OCI-LY7 (cell line): ENCODE measurements around the gene CHD9. TPM values are rescaled to one million over a fixed set of nuclear protein-coding genes. Genes with fewer than 3 reads are reported as not detected.

Experiments
- BruUV-seq: library from RNA; stranded (reverse); fragments of 400-500 nt; replicated peaks from 2 replicates; lab custom pipeline; 2021; lab: Mats Ljungman, UMichigan
- CTCF ChIA-PET: fragments of 300-600 bp; sonication (Branson Sonifier 250); formaldehyde crosslinking; loops from one replicate; lab custom pipeline; 2022; ENCODE audit warnings: antibody characterized with exemption; ENCODE audit not compliant: unreplicated experiment; lab: Charles Lee
- POLR2A ChIA-PET: fragments of 300-600 bp; sonication (Branson Sonifier 250); formaldehyde crosslinking; loops from one replicate; lab custom pipeline; 2022; ENCODE audit warnings: antibody characterized with exemption; lab: Charles Lee
- DNase-seq: peaks from one replicate; pipeline ENCODE4 v3.0.0-alpha.2; 2015; ENCODE audit warnings: low spot score
- H2AFZ ChIP-seq: fragments of 200-600 bp; sonication (generic), shearing (Covaris generic); 2 replicates; pipeline ENCODE4 v1.6.1; 2014; ENCODE audit warnings: mild to moderate bottlenecking, antibody characterized with exemption, low read length, moderate library complexity
- H3K27ac ChIP-seq: fragments of 200-600 bp; sonication (generic); 2 replicates; pipeline ENCODE4 v1.5.1; 2014; ENCODE audit warnings: mixed run types, low read depth, mild to moderate bottlenecking, moderate library complexity, low read length, inconsistent platforms; ENCODE audit not compliant: poor library complexity, severe bottlenecking
- H3K36me3 ChIP-seq: fragments of 200-600 bp; sonication (generic); 2 replicates; pipeline ENCODE4 v1.6.1; 2014; ENCODE audit warnings: mild to moderate bottlenecking, antibody characterized with exemption, low read length, moderate library complexity, mixed read lengths; ENCODE audit not compliant: insufficient read depth
- H3K4me1 ChIP-seq: fragments of 200-600 bp; sonication (generic); 2 replicates; pipeline ENCODE4 v1.5.1; 2014; ENCODE audit warnings: mild to moderate bottlenecking, low read length; ENCODE audit not compliant: insufficient read depth, poor library complexity, severe bottlenecking
- H3K4me2 ChIP-seq: fragments of 200-600 bp; sonication (generic); 2 replicates; pipeline ENCODE4 v1.6.1; 2014; ENCODE audit warnings: mild to moderate bottlenecking, low read length
- H3K4me3 ChIP-seq: fragments of 200-600 bp; sonication (generic); 2 replicates; pipeline ENCODE4 v1.5.1; 2014; ENCODE audit warnings: mild to moderate bottlenecking, low read depth, low read length; ENCODE audit not compliant: poor library complexity, severe bottlenecking
- H3K79me2 ChIP-seq: fragments of 200-600 bp; sonication (generic); 2 replicates; pipeline ENCODE4 v1.6.1; 2016; ENCODE audit warnings: low read depth, mild to moderate bottlenecking, low read length, moderate library complexity, mixed read lengths; ENCODE audit not compliant: insufficient read depth
- H3K9me2 ChIP-seq: fragments of 200-600 bp; sonication (generic); 2 replicates; pipeline ENCODE4 v1.6.1; 2016; ENCODE audit warnings: mild to moderate bottlenecking, low read length, mixed read lengths; ENCODE audit not compliant: insufficient read depth
- H3K9me3 ChIP-seq: fragments of 200-600 bp; sonication (generic); 2 replicates; pipeline ENCODE4 v1.6.1; 2014; ENCODE audit warnings: mild to moderate bottlenecking, mixed run types, low read length, mixed read lengths
- H4K20me1 ChIP-seq: fragments of 200-600 bp; sonication (generic); 2 replicates; pipeline ENCODE4 v1.6.1; 2014; ENCODE audit warnings: mild to moderate bottlenecking, antibody characterized with exemption, low read length, moderate library complexity, mixed read lengths; ENCODE audit not compliant: insufficient read depth
- EZH2phosphoT487 ChIP-seq: fragments of 200-600 bp; sonication (generic); IDR thresholded peaks from 2 replicates; pipeline ENCODE4 v1.6.1; 2018; ENCODE audit warnings: low read depth, borderline replicate concordance, mild to moderate bottlenecking, mixed run types, antibody characterized with exemption, low read length, moderate library complexity, mixed read lengths
- intact Hi-C: fragments of 100-400 bp; cut with micrococcal nuclease; formaldehyde crosslinking; loops from one replicate; pipeline ENCODE4 v1.10.0; 2022; ENCODE audit not compliant: unreplicated experiment
- total RNA-seq, 2 experiments: library from RNA; depleted of rRNA in 1 of 2; stranded (reverse); fragments of >200 nt in 1 of 2; shearing (Covaris generic) in 1 of 2; gene quantifications; 2 replicates each; pipeline ENCODE4 v1.2.3, GENCODE V29; 2014 to 2022
- TF ChIP-seq, protein P1 (sequence below): fragments of 200-600 bp; sonication (generic); conservative IDR thresholded peaks from 2 replicates; pipeline ENCODE4 v1.5.1; 2014; ENCODE audit warnings: mild to moderate bottlenecking, antibody characterized with exemption, low read length, moderate library complexity, mixed read lengths

The CHD9 gene
- total RNA-seq, 2 experiments from 2014 or later: 52.6 to 85.9 TPM

DNA sequence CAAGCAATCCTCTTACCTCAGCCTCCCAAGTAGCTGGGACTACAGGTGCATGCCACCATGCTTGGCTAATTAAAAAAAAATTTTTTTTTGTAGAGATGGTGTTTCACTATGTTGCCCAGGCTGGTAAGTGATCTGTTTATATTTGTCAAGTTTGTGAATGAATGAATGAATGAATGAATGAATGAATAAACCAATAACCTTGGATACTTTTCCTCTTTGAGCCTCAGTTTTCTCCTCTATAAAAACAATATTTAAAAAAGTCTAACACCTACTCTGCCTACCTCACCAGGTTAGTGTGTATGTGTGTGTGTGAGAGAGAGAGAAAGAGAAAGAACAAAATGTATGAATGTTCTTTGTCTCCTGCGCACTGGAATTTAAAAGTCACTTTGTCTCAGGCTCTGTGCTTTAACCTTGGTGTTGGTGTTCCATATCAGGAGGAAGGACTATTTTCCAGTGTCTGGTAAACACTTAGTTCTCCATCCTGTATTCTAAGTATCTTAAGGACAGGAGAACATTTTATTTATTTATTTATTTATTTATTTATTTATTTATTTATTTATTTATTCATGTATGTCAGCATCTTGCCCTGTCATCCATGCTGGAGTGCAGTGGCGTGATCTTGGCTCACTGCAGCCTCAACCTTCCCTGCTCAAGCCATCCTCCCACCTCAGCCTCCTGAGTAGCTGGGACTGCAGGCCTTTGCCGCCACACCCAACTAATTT, 27.1 kb downstream of the CHD9 start:
- H3K9me2 ChIP-seq: no peaks in the 10 kb centered on the region
- POLR2A ChIA-PET: interaction anchor here (0.6 to 1.9 kb wide), 4 partner anchors 10 to 125 kb away, joined by 3 to 10 read pairs (median 4); no protein-coding TSS in a partner anchor
- H3K4me3 ChIP-seq: no peak overlapping the region
- H3K79me2 ChIP-seq: peaks cover 45% of the 10 kb centered on the region
- no peak overlapping the region for H2AFZ ChIP-seq
- no TSS peak for BruUV-seq
- H3K27ac ChIP-seq: no peak overlapping the region
- H3K36me3 ChIP-seq: peaks cover 46% of the 10 kb centered on the region
- peaks cover 26% of the 10 kb centered on the region for H3K4me1 ChIP-seq
- intact Hi-C loops: no loop called here
- H4K20me1 ChIP-seq: no peaks in the 10 kb centered on the region
- TF ChIP-seq EZH2phosphoT487: no peak
- TF ChIP-seq, protein P1, sequence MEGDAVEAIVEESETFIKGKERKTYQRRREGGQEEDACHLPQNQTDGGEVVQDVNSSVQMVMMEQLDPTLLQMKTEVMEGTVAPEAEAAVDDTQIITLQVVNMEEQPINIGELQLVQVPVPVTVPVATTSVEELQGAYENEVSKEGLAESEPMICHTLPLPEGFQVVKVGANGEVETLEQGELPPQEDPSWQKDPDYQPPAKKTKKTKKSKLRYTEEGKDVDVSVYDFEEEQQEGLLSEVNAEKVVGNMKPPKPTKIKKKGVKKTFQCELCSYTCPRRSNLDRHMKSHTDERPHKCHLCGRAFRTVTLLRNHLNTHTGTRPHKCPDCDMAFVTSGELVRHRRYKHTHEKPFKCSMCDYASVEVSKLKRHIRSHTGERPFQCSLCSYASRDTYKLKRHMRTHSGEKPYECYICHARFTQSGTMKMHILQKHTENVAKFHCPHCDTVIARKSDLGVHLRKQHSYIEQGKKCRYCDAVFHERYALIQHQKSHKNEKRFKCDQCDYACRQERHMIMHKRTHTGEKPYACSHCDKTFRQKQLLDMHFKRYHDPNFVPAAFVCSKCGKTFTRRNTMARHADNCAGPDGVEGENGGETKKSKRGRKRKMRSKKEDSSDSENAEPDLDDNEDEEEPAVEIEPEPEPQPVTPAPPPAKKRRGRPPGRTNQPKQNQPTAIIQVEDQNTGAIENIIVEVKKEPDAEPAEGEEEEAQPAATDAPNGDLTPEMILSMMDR: no peak
- peaks cover 3% of the 10 kb centered on the region; the same call in 1 of the 2 replicates for H3K9me3 ChIP-seq
- no peak for DNase-seq
- H3K4me2 ChIP-seq: no peak overlapping the region
- CTCF ChIA-PET: no interaction called here

DNA sequence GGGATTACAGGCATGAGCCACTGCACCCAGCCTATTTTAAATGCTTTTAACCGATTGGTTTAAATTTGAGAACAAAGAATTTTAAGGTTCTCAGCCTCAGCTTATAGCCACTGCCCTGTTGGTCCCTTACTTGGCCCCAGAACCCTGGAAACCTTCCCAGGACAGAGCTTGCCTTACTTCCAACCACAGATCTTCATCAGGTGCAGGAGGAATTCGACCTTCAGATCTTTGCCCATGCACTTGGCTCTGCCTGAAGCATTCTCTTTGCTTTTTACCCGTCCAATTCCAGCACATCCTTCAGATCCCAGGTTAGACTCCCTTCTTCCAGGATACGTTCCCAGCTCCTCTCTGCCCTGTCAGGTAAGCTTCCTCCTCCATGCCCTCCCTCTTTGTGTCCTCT, 27.7 kb downstream of the CHD9 start:
- POLR2A ChIA-PET: interaction anchor here (0.6 to 1.9 kb wide), 5 partner anchors 9 to 125 kb away, joined by 3 to 10 read pairs (median 3); no protein-coding TSS in a partner anchor
- Histone ChIP-seq H4K20me1 (no peaks in the 10 kb centered on the region), H2AFZ (no peak overlapping the region), H3K4me2 (no peak overlapping the region), H3K4me1 (peaks cover 32% of the 10 kb centered on the region), H3K9me3 (peaks cover 3% of the 10 kb centered on the region; the same call in 1 of the 2 replicates), H3K9me2 (no peaks in the 10 kb centered on the region), H3K79me2 (peaks cover 38% of the 10 kb centered on the region), H3K36me3 (peaks cover 43% of the 10 kb centered on the region), H3K4me3 (no peak overlapping the region), H3K27ac (no peak overlapping the region)
- BruUV-seq: no TSS peak
- CTCF ChIA-PET: no interaction called here
- intact Hi-C loops: no loop called here
- no peak for TF ChIP-seq EZH2phosphoT487
- TF ChIP-seq, protein P1: no peak
- no peak for DNase-seq

DNA sequence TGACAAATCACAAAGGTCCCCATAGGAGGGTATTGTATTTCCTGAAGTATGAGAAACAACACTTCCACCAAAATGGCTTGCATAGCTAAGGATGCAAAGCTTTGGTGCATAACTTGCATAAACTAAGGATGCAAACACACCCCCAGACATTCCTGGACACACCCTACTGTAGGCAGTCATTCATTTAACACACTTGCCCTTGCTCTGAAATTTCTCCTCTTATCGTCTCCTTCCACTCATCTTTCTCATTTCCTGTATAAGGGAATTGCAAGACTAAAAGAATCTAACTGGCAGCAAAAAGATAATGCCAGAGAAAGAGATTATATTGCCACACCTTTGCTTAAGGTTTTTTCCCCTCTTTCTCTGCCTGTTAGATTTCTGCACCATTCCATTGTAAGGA, 28.3 kb downstream of the CHD9 start:
- Histone ChIP-seq H3K9me3 (peaks cover 3% of the 10 kb centered on the region; the same call in 1 of the 2 replicates), H3K9me2 (no peaks in the 10 kb centered on the region), H3K4me3 (no peak overlapping the region), H3K27ac (no peak overlapping the region), H3K79me2 (peaks cover 32% of the 10 kb centered on the region), H3K4me2 (no peak overlapping the region), H2AFZ (no peak overlapping the region), H3K36me3 (peaks cover 40% of the 10 kb centered on the region), H4K20me1 (no peaks in the 10 kb centered on the region), H3K4me1 (peaks cover 32% of the 10 kb centered on the region)
- CTCF ChIA-PET: no interaction called here
- TF ChIP-seq, protein P1: no peak
- TF ChIP-seq EZH2phosphoT487: no peak
- DNase-seq: no peak
- intact Hi-C loops: no loop called here
- no TSS peak for BruUV-seq
- POLR2A ChIA-PET: interaction anchor here (0.6 to 1.9 kb wide), 6 partner anchors 8 to 18 kb away, joined by 3 to 10 read pairs (median 3); no protein-coding TSS in a partner anchor
